Activated CD4-positive, alpha-beta T cell treated with anti-CD3 and anti-CD28 coated beads for 4 hours (primary cell): ENCODE measurements around the gene OTC.

Experiments used
- DNase-seq, 2 donors: peaks; one replicate each; pipeline ENCODE4 v3.0.0-alpha.2; 2020

Gene OTC

DNA sequence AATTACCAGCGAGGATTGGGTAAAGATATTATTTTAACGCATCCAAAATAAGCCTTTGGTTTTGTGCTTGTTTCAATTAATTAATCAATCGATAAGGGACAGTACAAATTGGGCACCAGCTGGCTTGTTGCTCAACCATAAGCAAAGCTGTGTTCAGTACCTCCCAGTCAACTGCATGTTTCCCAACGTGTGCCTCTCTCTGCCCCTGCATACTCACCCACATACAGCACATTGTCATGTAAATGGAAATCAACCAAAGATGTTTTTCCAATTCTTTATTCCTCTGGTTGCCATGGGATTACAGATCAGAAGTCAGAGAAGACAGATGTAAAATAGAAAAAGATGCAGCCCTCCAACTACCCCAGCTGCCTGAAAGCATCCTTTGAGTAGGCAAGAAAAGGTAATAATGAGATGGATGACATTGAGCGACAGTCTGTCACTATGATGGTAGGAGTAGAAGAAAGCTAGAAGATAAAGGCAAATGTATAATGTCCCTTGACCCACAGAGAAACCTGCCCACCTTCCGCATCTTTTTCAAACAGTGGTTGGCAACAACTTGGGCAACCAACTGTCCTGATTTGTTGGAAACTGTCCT lies 116.3 kb downstream of the OTC start:
- DNase-seq: no peak
